ENCODE data around the gene OR2J3.
"Not testable (repeated sequence)": the region's sequence is repeated elsewhere in the genome, so short reads cannot be mapped to it uniquely, and the experiment has no call there.

OR2J3 gene

GRCh38 chr6:29107758-29108157, at the start of gene OR2J3:
OR2J3 (plus strand) TSS chr6:29108058; CDS start chr6:29111891, 3,833 bp downstream.
- no peak for DNase-seq (ENCODE audit: low read depth in 2 of 2)

- DNase-seq (ENCODE audit: low read depth in 2 of 2) = no peak
Observed at GRCh38 chr6:29071831-29072723, 35.8 kb upstream of the OR2J3 start.

GRCh38 chr6:29079203-29079602, 28.7 kb upstream of the OR2J3 start:
- DNase-seq (ENCODE audit: low read depth in 2 of 2) = no peak

GRCh38 chr6:29081312-29081711, 26.5 kb upstream of the OR2J3 start:
- no peak for DNase-seq (ENCODE audit: low read depth in 2 of 2)

GRCh38 chr6:29082457-29082856, 25.4 kb upstream of the OR2J3 start:
- DNase-seq (ENCODE audit: low read depth in 2 of 2) = no peak

DNA sequence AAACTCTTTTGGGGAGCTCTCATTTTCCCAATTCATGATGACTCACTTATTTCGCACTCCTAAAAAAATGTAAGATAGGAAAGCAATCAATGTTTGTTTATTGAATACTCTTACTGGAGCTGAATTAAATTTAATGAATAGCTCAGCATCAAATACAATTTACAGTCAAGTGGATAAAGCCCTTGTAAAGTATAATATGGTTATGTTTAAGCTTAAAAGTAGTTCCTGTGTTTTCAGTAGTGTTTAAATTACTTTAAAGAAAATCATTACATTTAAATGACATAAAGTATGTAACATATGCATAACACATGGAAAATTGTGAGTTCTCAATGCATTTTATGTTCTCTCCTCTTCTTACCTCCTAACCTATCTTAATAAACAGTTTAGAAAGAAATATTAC, 20.6 kb upstream of the OR2J3 start, which contains the start of gene OR2B3:
Gene OR2B3 (minus strand): TSS at position 101 of the 400 bp plus-strand sequence. CDS start 65 bp downstream, at position 36.
- DNase-seq (ENCODE audit: low read depth in 2 of 2) = no peak

- DNase-seq (ENCODE audit: low read depth in 2 of 2) = no peak
Observed at GRCh38 chr6:29092957-29093356, 14.9 kb upstream of the OR2J3 start.

- DNase-seq (ENCODE audit: low read depth in 2 of 2) = no peak
Observed at GRCh38 chr6:29097803-29098202, 10.1 kb upstream of the OR2J3 start.

GRCh38 chr6:29099190-29099589, 8.7 kb upstream of the OR2J3 start, which contains the start of gene OR2J1:
OR2J1 (plus strand) TSS chr6:29099490; CDS start chr6:29100943, 1,453 bp downstream.
- no peak for DNase-seq (ENCODE audit: low read depth in 2 of 2)

DNA sequence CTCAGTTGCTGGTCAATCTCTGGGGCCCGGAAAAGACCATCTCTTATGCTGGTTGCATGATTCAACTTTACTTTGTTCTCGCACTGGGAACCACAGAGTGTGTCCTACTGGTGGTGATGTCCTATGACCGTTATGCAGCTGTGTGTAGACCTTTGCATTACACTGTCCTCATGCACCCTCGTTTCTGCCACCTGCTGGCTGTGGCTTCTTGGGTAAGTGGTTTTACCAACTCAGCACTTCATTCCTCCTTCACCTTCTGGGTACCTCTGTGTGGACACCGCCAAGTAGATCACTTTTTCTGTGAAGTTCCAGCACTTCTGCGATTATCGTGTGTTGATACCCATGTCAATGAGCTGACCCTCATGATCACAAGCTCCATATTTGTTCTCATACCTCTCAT, 4.3 kb downstream of the OR2J3 start:
- no peak for DNase-seq (ENCODE audit: low read depth in 2 of 2)

DNA sequence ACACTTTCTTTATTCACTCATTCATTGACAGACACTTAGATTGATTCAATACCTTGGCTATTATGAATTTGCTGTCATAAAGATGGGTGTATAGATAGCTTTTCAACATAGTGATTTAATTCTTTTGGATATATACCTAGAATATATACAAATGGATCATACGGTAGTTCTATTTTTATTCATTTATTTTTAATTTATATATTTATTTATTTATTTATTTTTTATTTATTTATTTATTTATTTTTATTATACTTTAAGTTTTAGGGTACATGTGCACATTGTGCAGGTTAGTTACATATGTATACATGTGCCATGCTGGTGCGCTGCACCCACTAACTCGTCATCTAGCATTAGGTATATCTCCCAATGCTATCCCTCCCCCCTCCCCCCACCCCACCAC, 7.1 kb downstream of the OR2J3 start:
- not testable (repeated sequence) for DNase-seq (ENCODE audit: low read depth in 2 of 2)

- no peak for DNase-seq (ENCODE audit: low read depth in 2 of 2)
Observed at GRCh38 chr6:29129326-29130012, 21.6 kb downstream of the OR2J3 start.

DNA sequence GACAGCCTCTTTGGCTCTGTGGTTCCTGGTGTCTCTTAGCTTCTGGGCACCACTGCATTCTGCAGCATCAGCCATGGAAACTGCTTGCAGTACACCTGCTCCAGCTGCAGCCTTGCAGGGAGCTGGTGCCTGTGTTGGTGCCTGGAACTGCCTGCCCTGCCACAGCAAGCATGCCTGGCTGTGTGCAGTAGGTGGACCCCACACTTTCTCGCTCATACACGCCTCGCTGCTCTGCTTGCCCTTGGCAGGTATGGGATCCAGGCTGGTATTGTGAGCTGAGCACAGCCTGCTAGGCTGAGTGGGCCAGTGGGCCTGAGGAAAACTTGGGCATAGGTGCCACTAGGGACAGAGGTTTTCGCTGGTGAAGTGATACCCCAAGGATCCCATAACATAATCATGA, 22.8 kb downstream of the OR2J3 start:
- DNase-seq (ENCODE audit: low read depth in 2 of 2) = no peak

DNA sequence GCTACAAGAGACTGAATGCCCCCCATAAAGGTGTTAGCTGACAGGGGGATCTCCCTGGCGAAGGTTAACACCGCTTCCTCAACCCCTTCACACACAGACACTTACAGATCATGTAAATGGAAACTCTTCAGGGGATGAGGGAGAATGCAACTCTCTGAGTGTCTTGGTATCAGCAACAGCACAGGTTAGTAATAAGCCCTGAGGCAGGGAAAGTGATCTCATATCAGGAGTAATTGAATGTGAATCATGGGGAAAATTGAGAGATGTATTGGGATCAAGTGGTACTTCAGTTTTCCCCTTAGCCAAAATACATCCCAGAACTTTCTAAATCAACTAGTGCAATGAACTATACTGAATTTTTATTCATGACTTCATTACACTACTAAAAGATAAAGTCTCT, 23.8 kb downstream of the OR2J3 start:
- DNase-seq (ENCODE audit: low read depth in 2 of 2) = no peak

GRCh38 chr6:29137724-29138123, 29.9 kb downstream of the OR2J3 start:
- DNase-seq (ENCODE audit: low read depth in 2 of 2) = no peak

GRCh38 chr6:29141606-29142005, 33.7 kb downstream of the OR2J3 start:
- DNase-seq (ENCODE audit: low read depth in 2 of 2) = no peak

GRCh38 chr6:29142309-29142708, 34.5 kb downstream of the OR2J3 start:
- DNase-seq (ENCODE audit: low read depth in 2 of 2) = no peak

DNA sequence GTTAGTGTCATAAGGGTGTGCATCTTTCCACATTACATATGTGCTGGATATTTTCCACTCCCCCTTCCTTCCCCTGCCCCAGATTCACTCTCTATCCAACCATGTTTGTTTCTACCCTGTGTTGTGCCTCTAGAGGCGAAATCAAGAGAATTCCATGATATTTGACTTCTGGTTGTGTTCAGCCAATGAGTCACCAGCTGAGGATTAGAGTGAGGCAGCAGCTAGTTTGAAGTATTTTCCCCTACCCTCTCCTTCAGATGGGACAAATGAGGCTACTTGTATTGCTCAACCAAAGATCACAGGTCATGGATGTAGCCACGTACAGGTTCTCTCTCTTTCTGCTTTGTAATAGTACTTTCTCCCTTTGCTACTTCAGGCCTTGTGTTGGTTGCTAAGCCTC, 38.3 kb downstream of the OR2J3 start:
- no peak for DNase-seq (ENCODE audit: low read depth in 2 of 2)

DNA sequence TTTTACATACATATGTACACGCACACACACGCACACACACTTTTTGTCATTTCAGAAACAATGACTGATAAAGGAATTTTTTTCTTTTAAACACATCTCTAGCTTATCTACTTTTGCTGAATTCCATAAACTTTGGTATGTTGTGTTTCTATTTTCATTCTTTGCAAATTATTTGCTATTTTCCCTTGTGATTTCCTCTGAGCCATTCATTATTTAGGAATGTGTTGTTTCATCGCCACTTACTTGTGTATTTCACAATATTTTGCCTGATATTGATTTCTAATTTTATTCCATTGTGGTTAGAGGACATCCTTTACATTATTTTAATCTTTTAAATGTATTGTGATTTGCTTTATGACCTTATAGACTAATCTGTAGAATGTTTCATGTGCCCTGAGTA, 39.2 kb downstream of the OR2J3 start:
- DNase-seq (ENCODE audit: low read depth in 2 of 2) = no peak

GRCh38 chr6:29149444-29149843, 41.6 kb downstream of the OR2J3 start:
- not testable (repeated sequence) for DNase-seq (ENCODE audit: low read depth in 2 of 2)

DNA sequence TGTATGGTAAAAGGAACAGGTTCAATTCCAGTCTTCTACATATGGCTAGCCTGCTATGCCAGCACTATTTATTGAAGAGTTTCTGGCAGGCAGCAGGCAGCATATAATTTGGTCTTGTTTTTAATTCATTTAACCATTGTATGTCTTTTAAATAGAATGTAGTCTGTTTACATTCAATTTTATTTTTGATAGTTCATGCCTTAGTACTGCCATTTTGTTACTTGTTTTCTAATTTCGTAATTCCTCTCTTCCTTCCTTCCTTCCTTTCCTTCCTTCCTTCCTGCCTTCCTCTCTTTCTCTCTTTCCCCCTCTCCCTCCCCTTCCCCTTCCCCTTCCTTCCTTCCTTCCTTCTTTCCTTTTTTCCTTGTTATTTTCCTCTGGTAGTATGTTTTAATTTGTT, 45.2 kb downstream of the OR2J3 start:
- no peak for DNase-seq (ENCODE audit: low read depth in 2 of 2)

GRCh38 chr6:29155182-29155581, 47.3 kb downstream of the OR2J3 start:
- not testable (repeated sequence) for DNase-seq (ENCODE audit: low read depth in 2 of 2)

DNA sequence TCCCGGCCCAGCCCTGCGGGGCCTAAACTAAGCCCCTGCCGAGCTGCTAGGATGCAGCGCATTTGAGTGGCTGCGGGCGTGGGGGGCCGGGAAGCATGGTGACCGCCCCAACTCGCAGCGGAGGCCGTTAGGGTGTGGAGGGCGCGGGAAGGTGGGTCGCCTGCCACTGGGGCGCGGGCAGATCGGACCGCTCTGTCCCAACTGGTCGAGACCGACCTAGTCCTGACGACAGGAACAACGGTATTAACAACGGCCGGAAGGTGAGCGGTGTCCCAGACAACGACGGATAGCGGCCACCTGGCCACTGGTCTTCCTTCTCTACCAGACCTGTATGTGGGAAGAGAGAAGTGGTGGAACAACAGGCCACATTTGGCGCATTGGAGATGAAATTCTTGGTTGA, 52.1 kb downstream of the OR2J3 start:
- not testable (repeated sequence) for DNase-seq (ENCODE audit: low read depth in 2 of 2)
